BJ (cell line): ENCODE data around the gene COL5A2. TPM values are rescaled to one million over a fixed set of nuclear protein-coding genes. Genes with fewer than 3 reads are reported as not detected.
A peak's percentile ranks its signal among the peaks of the same experiment; 100 is the strongest.

Experiments
- CTCF ChIA-PET: fragments of 350-600 bp; formaldehyde crosslinking; extraction: SDS; loops from one replicate; lab custom pipeline; 2021; ENCODE audit warnings: antibody characterized with exemption, inconsistent platforms; lab: Yijun Ruan, JAX
- POLR2A ChIA-PET: fragments of 300-600 bp; sonication (Branson Sonifier 250); formaldehyde crosslinking; extraction: SDS; loops from one replicate; lab custom pipeline; 2021; ENCODE audit warnings: antibody characterized with exemption; lab: Charles Lee
- DNase-seq: peaks from one replicate; pipeline ENCODE4 v3.0.0-alpha.2; 2011; ENCODE audit warnings: low read depth
- H3K27me3 ChIP-seq: 2 replicates; pipeline ENCODE4 v1.6.0; 2011; ENCODE audit warnings: low read length; ENCODE audit not compliant: control insufficient read depth, insufficient read depth
- H3K36me3 ChIP-seq: 2 replicates; pipeline ENCODE4 v1.5.1; 2011; ENCODE audit warnings: low read length; ENCODE audit not compliant: control insufficient read depth, insufficient read depth
- H3K4me3 ChIP-seq: 2 replicates; pipeline ENCODE4 v1.5.1; 2011; ENCODE audit warnings: low read depth, mild to moderate bottlenecking, control low read depth, low read length
- polyA plus RNA-seq: library from polyadenylated mRNA; depleted of rRNA; stranded (reverse); fragments of >200 nt; gene quantifications from 2 replicates; pipeline ENCODE4 v1.2.3, GENCODE V29; 2011
- TF ChIP-seq, protein P1 (sequence below): IDR thresholded peaks from 2 replicates; pipeline ENCODE4 v1.5.1; 2011; ENCODE audit warnings: low read depth, mild to moderate bottlenecking, control low read depth, inconsistent platforms, low read length, moderate library complexity; ENCODE audit not compliant: insufficient read depth

Gene COL5A2
- polyA plus RNA-seq, 1 experiment, result 351 TPM

- Histone ChIP-seq H3K27me3 (no peaks in the 10 kb centered on the region), H3K4me3 (peak overlapping the region; percentile 58), H3K36me3 (0 out of 2 replicates have a peak, but pooled peaks cover 1% of the 10 kb centered on the region)
- TF ChIP-seq, protein P1, sequence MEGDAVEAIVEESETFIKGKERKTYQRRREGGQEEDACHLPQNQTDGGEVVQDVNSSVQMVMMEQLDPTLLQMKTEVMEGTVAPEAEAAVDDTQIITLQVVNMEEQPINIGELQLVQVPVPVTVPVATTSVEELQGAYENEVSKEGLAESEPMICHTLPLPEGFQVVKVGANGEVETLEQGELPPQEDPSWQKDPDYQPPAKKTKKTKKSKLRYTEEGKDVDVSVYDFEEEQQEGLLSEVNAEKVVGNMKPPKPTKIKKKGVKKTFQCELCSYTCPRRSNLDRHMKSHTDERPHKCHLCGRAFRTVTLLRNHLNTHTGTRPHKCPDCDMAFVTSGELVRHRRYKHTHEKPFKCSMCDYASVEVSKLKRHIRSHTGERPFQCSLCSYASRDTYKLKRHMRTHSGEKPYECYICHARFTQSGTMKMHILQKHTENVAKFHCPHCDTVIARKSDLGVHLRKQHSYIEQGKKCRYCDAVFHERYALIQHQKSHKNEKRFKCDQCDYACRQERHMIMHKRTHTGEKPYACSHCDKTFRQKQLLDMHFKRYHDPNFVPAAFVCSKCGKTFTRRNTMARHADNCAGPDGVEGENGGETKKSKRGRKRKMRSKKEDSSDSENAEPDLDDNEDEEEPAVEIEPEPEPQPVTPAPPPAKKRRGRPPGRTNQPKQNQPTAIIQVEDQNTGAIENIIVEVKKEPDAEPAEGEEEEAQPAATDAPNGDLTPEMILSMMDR, result no peak
- DNase-seq, result no peak
- ChIA-PET CTCF (interaction anchor here (1.0 to 1.2 kb wide), 4 partner anchors 32 to 111 kb away, joined by 3 to 4 read pairs (median 3); no protein-coding TSS in a partner anchor), POLR2A (interaction anchor here (0.6 kb wide), 2 partner anchors 12 to 32 kb away, joined by 3 read pairs; no protein-coding TSS in a partner anchor)
Observed at GRCh38 chr2:189175869-189176433, 3.6 kb downstream of the COL5A2 start.

GRCh38 chr2:189171956-189172609, 7.5 kb downstream of the COL5A2 start:
- DNase-seq, result no peak
- no peaks in the 10 kb centered on the region for H3K27me3 ChIP-seq
- no peak overlapping the region for H3K4me3 ChIP-seq
- CTCF ChIA-PET, result interaction anchor here (1.2 to 1.7 kb wide), 3 partner anchors 7 to 78 kb away, joined by 4 to 5 read pairs (median 5); no protein-coding TSS in a partner anchor
- POLR2A ChIA-PET, result interaction anchor here (0.6 to 0.7 kb wide), 3 partner anchors 12 to 464 kb away, joined by 3 to 4 read pairs (median 3); no protein-coding TSS in a partner anchor
- 0 out of 2 replicates have a peak, but pooled peaks cover 1% of the 10 kb centered on the region for H3K36me3 ChIP-seq
- TF ChIP-seq, protein P1, result no peak

DNA sequence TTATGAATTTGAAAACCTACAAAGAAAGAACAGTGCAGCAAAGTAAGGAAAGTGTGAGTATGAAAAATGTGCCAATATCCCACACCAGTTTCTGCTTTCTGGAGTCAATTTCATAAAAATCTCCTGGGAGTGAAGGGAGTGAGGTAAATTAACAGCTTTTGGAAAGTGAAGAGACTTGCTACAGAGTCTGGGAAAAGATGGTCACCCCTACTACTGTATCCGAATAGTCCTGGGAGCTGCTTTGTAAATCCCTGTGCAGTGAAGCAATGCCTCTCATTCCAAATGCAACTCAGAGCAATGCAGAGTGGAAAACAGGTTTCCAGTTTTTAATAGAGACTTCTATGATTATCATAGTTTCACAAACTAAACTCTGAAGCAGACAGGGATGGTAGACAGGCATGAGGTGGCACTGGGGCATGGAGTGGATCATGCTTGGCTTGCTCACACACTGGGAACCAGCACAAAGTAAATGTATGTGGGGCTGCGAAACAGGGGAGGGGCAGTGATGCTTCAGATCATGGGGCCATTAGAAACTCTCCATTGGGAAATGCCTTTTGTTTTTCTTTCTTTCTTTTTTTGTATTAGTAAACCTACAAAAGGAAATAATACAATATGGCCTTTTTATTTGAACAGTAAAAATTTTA, 10.6 kb downstream of the COL5A2 start:
- Histone ChIP-seq H3K36me3 (peaks cover 1% of the 10 kb centered on the region; the same call in 1 of the 2 replicates), H3K4me3 (no peak overlapping the region), H3K27me3 (no peaks in the 10 kb centered on the region)
- TF ChIP-seq, protein P1, result no peak
- ChIA-PET POLR2A (no interaction called here), CTCF (interaction anchor here (1.1 kb wide), 1 partner anchor 26 kb away, joined by 3 read pairs; no protein-coding TSS in a partner anchor)
- DNase-seq, result no peak

GRCh38 chr2:189165656-189166380, 13.7 kb downstream of the COL5A2 start:
- Histone ChIP-seq H3K36me3 (peaks cover 1% of the 10 kb centered on the region; the same call in 1 of the 2 replicates), H3K27me3 (no peaks in the 10 kb centered on the region), H3K4me3 (no peak overlapping the region)
- ChIA-PET CTCF (interaction anchor here (1.0 to 1.1 kb wide), 2 partner anchors 23 to 71 kb away, joined by 5 read pairs; no protein-coding TSS in a partner anchor), POLR2A (no interaction called here)
- DNase-seq, result no peak
- TF ChIP-seq, protein P1, result no peak
